ENCODE data around the gene SYNE1.
"Not testable (repeated sequence)": the region's sequence is repeated elsewhere in the genome, so short reads cannot be mapped to it uniquely, and the experiment has no call there.

SYNE1 gene

GRCh38 chr6:152572338-152573088 is 64.6 kb downstream of the SYNE1 start:
- DNase-seq (ENCODE audit: low read depth in 2 of 2, low spot score in 1 of 2): no peak

- DNase-seq (ENCODE audit: low read depth in 2 of 2, low spot score in 1 of 2): no peak
These were observed 65.2 kb downstream of the SYNE1 start for GRCh38 chr6:152571943-152572337.

- no peak for DNase-seq (ENCODE audit: low read depth in 2 of 2, low spot score in 1 of 2)
These were observed 66.1 kb downstream of the SYNE1 start for GRCh38 chr6:152571089-152571488.

GRCh38 chr6:152566103-152566875 is 70.9 kb downstream of the SYNE1 start:
- no peak for DNase-seq (ENCODE audit: low read depth in 2 of 2, low spot score in 1 of 2)

GRCh38 chr6:152563177-152563576 is 74.0 kb downstream of the SYNE1 start:
- DNase-seq (ENCODE audit: low read depth in 2 of 2, low spot score in 1 of 2): no peak

GRCh38 chr6:152558798-152559197 is 78.4 kb downstream of the SYNE1 start:
- not testable (repeated sequence) for DNase-seq (ENCODE audit: low read depth in 2 of 2, low spot score in 1 of 2)

- no peak for DNase-seq (ENCODE audit: low read depth in 2 of 2, low spot score in 1 of 2)
These were observed 79.7 kb downstream of the SYNE1 start for GRCh38 chr6:152557502-152557901.

- DNase-seq (ENCODE audit: low read depth in 2 of 2, low spot score in 1 of 2): no peak
These were observed 82.3 kb downstream of the SYNE1 start for GRCh38 chr6:152554851-152555250.

GRCh38 chr6:152552616-152553209 is 84.4 kb downstream of the SYNE1 start:
- peak in 1 of 2 donors; percentile 2 for DNase-seq (ENCODE audit: low read depth in 2 of 2, low spot score in 1 of 2)

GRCh38 chr6:152543519-152543918 is 93.6 kb downstream of the SYNE1 start:
- DNase-seq (ENCODE audit: low read depth in 2 of 2, low spot score in 1 of 2): no peak

- DNase-seq (ENCODE audit: low read depth in 2 of 2, low spot score in 1 of 2): no peak
These were observed 96.8 kb downstream of the SYNE1 start for GRCh38 chr6:152540381-152540780.

GRCh38 chr6:152534541-152534940 is 102.6 kb downstream of the SYNE1 start:
- DNase-seq (ENCODE audit: low read depth in 2 of 2, low spot score in 1 of 2): no peak

GRCh38 chr6:152532556-152533422 is 104.4 kb downstream of the SYNE1 start:
- no peak for DNase-seq (ENCODE audit: low read depth in 2 of 2, low spot score in 1 of 2)

GRCh38 chr6:152531659-152532058 is 105.5 kb downstream of the SYNE1 start:
- no peak for DNase-seq (ENCODE audit: low read depth in 2 of 2, low spot score in 1 of 2)

- no peak for DNase-seq (ENCODE audit: low read depth in 2 of 2, low spot score in 1 of 2)
These were observed 107.8 kb downstream of the SYNE1 start for GRCh38 chr6:152529369-152529768.

GRCh38 chr6:152514120-152514519 is 123.0 kb downstream of the SYNE1 start:
- DNase-seq (ENCODE audit: low read depth in 2 of 2, low spot score in 1 of 2): not testable (repeated sequence)

GRCh38 chr6:152509916-152510315 is 127.2 kb downstream of the SYNE1 start:
- no peak for DNase-seq (ENCODE audit: low read depth in 2 of 2, low spot score in 1 of 2)

GRCh38 chr6:152508477-152508876 is 128.7 kb downstream of the SYNE1 start:
- DNase-seq (ENCODE audit: low read depth in 2 of 2, low spot score in 1 of 2): no peak

GRCh38 chr6:152503546-152503945 is 133.6 kb downstream of the SYNE1 start:
- DNase-seq (ENCODE audit: low read depth in 2 of 2, low spot score in 1 of 2): no peak

GRCh38 chr6:152502421-152503188 is 134.6 kb downstream of the SYNE1 start:
- no peak for DNase-seq (ENCODE audit: low read depth in 2 of 2, low spot score in 1 of 2)

Data from stimulated activated CD8-positive, alpha-beta memory T cell treated with anti-CD3 and anti-CD28 coated beads, Interleukin-4, amount 100 ng/mL, for 4 hours (primary cell).